ENCODE results near the gene TWIST2.

The TWIST2 gene

GRCh38 chr2:238907717-238908173 lies 59.9 kb downstream of the TWIST2 start:
- DNase-seq, result no peak

GRCh38 chr2:238908960-238909951 lies 61.4 kb downstream of the TWIST2 start:
- no peak for DNase-seq

GRCh38 chr2:238910751-238911351 lies 63.0 kb downstream of the TWIST2 start:
- DNase-seq, result no peak

- DNase-seq, result no peak
These were observed 63.7 kb downstream of the TWIST2 start for GRCh38 chr2:238911376-238912227.

- no peak for DNase-seq
These were observed 64.5 kb downstream of the TWIST2 start for GRCh38 chr2:238912228-238912915.

GRCh38 chr2:238912916-238913875 lies 65.3 kb downstream of the TWIST2 start:
- no peak for DNase-seq

GRCh38 chr2:238913931-238914647 lies 66.2 kb downstream of the TWIST2 start:
- no peak for DNase-seq

GRCh38 chr2:238914648-238915015 lies 66.7 kb downstream of the TWIST2 start:
- DNase-seq, result no peak

- no peak for DNase-seq
These were observed 67.3 kb downstream of the TWIST2 start for GRCh38 chr2:238915196-238915595.

GRCh38 chr2:238915596-238915995 lies 67.7 kb downstream of the TWIST2 start:
- no peak for DNase-seq

- no peak for DNase-seq
These were observed 68.4 kb downstream of the TWIST2 start for GRCh38 chr2:238916176-238916874.

- no peak for DNase-seq
These were observed 69.1 kb downstream of the TWIST2 start for GRCh38 chr2:238916875-238917590.

- no peak for DNase-seq
These were observed 71.4 kb downstream of the TWIST2 start for GRCh38 chr2:238919307-238919706.

GRCh38 chr2:238920053-238920452 lies 72.2 kb downstream of the TWIST2 start:
- DNase-seq, result no peak

GRCh38 chr2:238920601-238921001 lies 72.7 kb downstream of the TWIST2 start:
- no peak for DNase-seq

- DNase-seq, result no peak
These were observed 73.4 kb downstream of the TWIST2 start for GRCh38 chr2:238921259-238921658.

GRCh38 chr2:238921681-238922319 lies 73.9 kb downstream of the TWIST2 start:
- DNase-seq, result no peak

- DNase-seq, result no peak
These were observed 74.5 kb downstream of the TWIST2 start for GRCh38 chr2:238922435-238922834.

- DNase-seq, result no peak
These were observed 76.1 kb downstream of the TWIST2 start for GRCh38 chr2:238924032-238924431.
